H1 (cell line): ENCODE measurements around the gene PLCB1. TPM values are rescaled to one million over a fixed set of nuclear protein-coding genes. Genes with fewer than 3 reads are reported as not detected.

ENCODE experiments used
- SP2 ChIP-seq: IDR thresholded peaks from 2 replicates; pipeline ENCODE4 v1.6.1; 2012; ENCODE audit warnings: mild to moderate bottlenecking, low read length, inconsistent platforms
- polyA plus RNA-seq, 7 experiments: library from polyadenylated mRNA; depleted of rRNA in 3 of 7; stranded (reverse) in 5 of 7; unstranded in 2 of 7; fragments of >200 nt in 5 of 7; fragments of 200-250 nt in 2 of 7; gene quantifications; 1 replicate in 5 of 7; 2 replicates in 1 of 7; 4 replicates in 1 of 7; pipeline versions ENCODE4 v1.2.1 to v1.2.3, GENCODE V29; 2011 to 2013; ENCODE audit warnings: missing spikeins in 2 of 7, mixed read lengths in 2 of 7
- total RNA-seq: library from RNA; stranded (reverse); fragmentation: NEBNext Ultra II Directional; extraction: Animal tissue kit (Norgen Biotek cat#: 25700); gene quantifications from 2 replicates; pipeline ENCODE4 v1.2.1, GENCODE V29; 2021
- TF ChIP-seq, protein P1 (sequence below), 3 experiments: IDR thresholded peaks; 1 replicate in 2 of 3; 2 replicates in 1 of 3; pipeline versions ENCODE4 v1.5.1 to v1.6.1; 2011; ENCODE audit warnings: low read length in 3 of 3, mild to moderate bottlenecking in 3 of 3, inconsistent platforms in 2 of 3, low read depth in 1 of 3, moderate library complexity in 1 of 3; ENCODE audit not compliant: insufficient read depth in 1 of 3; ENCODE audit errors: control extremely low read depth in 1 of 3

Gene PLCB1
- total and polyA plus RNA-seq, 2 of the 8 experiments (the other 6 are each of a cell fraction or from before 2014, with no cell fraction given) = 2.6 to 9.1 TPM

DNA sequence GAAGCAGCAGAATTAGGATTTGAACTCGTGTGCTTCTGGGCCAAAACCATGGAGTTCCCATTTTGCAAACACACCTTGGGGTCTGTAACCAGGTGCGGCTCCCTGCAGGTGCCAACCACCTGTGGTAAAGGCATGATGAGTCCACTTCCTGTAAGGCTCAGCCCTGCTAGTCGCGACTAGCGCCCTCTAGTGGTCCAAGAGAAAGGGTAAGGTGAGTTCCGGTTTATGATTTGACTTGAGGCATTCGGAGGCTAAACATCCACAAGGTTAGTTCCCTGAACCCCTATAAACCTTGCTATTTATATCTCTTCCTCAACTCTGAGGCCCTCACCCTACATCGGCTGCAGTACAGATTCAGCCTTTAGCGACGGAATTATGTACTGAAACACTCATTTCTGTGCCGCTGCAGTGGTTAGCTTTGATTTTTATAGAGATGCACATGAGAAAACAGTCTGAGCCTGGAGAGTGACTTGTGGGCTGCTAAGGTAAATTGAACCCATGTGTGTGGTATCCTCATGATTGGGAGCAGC lies 173.4 kb downstream of the PLCB1 start (continued):
- TF ChIP-seq SP2 = no peak
- TF ChIP-seq, protein P1, sequence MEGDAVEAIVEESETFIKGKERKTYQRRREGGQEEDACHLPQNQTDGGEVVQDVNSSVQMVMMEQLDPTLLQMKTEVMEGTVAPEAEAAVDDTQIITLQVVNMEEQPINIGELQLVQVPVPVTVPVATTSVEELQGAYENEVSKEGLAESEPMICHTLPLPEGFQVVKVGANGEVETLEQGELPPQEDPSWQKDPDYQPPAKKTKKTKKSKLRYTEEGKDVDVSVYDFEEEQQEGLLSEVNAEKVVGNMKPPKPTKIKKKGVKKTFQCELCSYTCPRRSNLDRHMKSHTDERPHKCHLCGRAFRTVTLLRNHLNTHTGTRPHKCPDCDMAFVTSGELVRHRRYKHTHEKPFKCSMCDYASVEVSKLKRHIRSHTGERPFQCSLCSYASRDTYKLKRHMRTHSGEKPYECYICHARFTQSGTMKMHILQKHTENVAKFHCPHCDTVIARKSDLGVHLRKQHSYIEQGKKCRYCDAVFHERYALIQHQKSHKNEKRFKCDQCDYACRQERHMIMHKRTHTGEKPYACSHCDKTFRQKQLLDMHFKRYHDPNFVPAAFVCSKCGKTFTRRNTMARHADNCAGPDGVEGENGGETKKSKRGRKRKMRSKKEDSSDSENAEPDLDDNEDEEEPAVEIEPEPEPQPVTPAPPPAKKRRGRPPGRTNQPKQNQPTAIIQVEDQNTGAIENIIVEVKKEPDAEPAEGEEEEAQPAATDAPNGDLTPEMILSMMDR (IDR thresholded peaks at IDR 0.05; ENCODE audit: control extremely low read depth in 1 of 3, insufficient read depth in 1 of 3, low read depth in 1 of 3, low read length in 3 of 3) = peak; percentile 77 to 91 (median 79)
